Fibroblast of upper back skin (primary cell): ENCODE measurements around the gene FBXO30.

ENCODE experiments used
- DNase-seq: peaks from one replicate; pipeline ENCODE4 v3.0.0-alpha.2; 2013

FBXO30 gene

DNA sequence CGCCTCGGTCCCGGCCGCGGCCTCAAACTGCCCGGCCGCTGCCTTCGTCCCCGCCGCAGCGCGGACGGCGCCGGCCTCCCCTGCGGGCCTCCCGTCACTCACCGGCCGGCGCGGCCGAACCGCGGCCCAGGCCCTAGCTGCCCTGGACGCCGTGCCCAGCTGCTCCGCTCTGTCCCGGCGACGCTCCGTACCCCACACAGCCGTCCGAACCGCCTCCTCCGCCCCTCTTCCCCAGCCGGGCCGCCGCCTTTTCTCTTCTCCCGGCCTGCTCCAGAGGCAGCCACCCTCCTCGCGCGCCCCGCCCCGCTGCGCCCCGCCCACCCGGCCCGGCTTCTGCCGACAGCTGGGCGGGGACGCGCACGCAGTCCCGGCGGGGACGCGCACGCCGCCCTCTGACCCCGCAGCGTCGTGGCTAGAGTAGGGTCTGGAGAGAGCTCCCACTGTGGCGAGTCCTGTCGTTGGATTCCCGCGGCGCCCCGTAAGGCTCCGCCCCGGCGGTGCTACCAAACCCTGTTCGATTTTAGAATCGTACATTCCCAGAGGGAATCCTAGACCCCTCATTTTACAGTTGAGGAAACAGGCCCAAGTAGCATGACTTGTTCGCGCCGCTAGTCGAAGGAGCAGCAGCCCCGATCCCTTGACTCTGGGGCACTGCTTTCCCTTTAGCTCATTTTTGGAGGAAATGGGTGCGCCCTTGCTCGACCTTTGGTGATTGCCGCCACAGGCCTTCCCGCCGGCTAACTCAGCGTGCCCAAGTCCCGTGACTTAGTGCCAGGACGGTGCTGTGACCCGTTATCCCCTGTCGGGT lies at the start of gene FBXO30:
Gene FBXO30 (minus strand): TSS at position 295 of the 808 bp plus-strand sequence. CDS start 8,390 bp downstream, outside the sequence.
- peak; percentile 86 for DNase-seq

GRCh38 chr6:145863988-145864616 lies 49.5 kb upstream of the FBXO30 start:
- DNase-seq = no peak

GRCh38 chr6:145863366-145863765 lies 48.8 kb upstream of the FBXO30 start:
- no peak for DNase-seq

DNA sequence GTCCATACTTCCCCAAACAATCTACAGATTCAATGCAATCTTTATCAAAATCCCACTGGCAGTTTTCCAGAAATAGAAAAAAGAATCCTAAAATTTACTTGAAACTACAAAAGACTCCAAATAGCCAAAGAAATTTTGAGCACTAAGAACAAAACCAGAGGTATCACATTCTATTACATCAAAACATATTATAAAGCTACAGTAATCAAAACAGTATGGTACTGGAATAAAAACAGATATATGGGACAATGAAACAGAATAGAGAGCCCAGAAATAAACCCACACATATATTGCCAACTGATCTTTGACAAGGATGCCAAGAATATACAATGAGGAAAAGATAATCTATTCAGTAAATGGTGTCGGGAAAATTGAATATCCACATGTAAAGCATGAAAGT lies 46.0 kb upstream of the FBXO30 start:
- DNase-seq = no peak

DNA sequence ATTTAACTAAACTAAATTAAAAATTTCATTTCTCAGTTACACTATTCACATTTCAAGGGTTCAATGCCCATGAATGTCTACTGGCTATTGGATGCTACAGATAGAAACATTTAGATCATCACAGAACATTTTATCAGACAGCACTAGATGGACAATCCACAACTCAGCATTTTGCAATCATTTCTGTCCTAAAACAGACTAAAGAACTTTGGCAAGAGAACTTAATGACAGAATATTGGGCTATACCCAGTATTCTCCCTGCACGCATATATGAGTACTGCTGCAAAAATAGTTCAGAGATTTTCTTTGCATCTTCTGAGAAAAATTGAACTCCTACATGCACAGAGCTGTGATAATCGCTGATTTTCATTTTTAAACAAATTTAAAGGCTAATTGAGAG lies 36.1 kb upstream of the FBXO30 start:
- no peak for DNase-seq

DNA sequence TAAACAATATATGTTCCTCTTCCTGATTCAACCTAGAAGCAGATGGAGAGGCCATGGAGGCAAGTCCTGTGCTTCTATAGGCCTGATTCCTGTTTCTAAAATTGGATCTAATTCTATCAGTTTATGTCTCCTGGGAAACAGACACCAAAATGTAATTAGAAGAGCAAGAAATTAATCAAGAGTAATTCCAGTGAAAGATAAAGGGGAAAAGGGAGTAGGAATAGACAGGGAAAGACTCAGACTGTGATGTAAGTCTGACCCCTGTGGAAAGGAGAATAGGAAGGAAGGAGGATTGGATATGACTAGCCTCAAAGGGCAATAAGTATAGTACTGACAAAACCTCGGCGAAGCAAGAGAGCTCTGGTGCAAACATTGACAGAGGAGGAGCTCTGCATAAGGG lies 33.9 kb upstream of the FBXO30 start:
- no peak for DNase-seq

- DNase-seq = no peak
Observed at GRCh38 chr6:145845557-145845956, 31.0 kb upstream of the FBXO30 start.

- peak; percentile 51 for DNase-seq
Observed at GRCh38 chr6:145844933-145845540, 30.4 kb upstream of the FBXO30 start.

- DNase-seq = no peak
Observed at GRCh38 chr6:145842693-145843546, 28.3 kb upstream of the FBXO30 start.

DNA sequence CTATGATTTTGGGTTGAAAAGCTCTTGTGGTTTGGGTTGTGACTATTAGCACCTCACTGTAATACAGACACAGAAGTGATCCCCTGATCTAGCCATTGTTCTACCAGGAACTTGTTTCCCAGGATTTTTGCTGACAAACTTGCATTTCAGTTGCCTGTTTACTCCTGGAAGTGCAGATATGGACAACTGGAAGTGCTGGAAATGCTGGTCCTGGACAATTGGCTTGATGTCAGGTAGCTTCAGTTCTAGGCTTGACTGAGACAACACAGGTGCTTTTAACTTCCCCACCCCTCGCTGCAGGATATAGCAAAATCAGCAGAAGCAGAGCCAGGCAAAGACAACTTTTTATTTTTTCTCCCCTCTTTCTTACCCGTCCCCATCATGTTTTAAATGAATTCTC lies 27.1 kb upstream of the FBXO30 start:
- DNase-seq = no peak

DNA sequence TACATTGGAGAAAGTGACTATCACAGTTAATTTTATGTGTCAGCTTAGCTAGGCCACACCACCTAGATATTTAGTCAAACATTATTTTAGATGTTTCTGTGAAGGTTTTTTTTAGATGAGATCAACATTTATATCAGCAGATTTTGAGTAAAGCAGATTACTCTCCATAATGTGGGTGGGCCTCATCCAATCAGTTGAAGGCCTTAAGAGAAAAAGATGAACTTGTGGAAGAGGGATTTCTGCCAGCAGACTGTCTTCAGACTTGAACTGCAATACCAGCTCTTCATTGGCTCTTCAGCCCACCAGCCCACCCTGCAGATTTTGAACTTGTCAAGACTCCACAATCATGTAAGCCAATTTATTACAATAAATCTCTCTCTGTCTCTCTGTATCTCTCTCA lies 25.1 kb upstream of the FBXO30 start:
- DNase-seq = no peak

DNA sequence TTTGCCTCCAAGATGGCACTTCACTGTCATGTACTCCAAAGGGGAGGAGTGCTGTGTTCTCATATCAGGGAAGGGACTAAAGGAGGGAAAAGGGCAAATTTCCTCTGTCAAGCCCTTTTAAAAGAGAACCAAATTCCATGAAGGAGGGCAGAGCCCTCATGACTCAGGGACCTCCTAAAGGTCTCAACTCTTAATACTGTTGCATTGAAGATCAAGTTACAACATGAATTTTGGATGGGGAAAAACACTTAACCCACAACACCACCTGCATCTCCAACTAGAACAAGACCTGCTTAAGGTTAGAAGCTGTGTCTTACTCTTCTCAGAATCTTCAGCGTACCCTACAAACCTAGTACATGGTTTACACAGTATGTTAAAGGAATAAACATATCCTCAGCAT lies 23.7 kb upstream of the FBXO30 start:
- DNase-seq = no peak

DNA sequence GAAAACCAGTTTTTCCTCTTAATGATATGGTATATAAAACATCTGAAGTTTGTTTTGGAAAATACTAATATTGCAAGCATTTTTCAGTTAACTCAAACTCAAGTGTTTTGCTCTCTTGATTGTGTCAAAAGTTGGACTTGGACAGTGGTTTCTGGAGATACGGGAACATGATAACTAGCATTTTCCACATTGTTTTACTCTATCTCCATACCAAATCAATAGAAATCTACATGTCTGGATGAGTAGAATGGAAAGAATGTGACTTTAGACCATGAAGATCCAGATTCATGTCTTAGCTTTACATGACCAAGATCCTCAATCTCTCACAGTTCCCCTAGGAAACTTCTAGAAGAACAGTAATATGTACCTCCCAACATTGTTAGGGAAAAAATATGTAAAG lies 22.2 kb upstream of the FBXO30 start:
- DNase-seq = peak; percentile 34

DNA sequence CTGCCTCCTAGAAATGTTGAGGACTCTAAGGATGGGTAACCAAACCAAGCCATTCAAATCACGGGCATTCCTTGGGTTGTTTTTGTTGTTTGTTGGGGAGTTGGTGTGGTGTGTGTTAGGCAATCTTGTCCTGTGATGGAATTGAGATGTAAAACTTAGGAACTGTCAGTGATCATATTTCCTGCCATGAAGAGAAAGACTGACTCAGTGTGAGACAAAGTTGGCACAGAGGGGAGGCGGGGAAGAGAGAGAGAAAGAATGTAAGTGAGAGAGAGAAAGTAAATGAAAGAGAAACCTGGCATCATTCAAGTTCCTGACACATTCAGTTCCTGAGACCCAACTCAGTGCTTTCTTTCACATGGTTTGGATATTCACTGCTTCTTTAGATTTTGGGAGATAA lies 21.6 kb upstream of the FBXO30 start:
- DNase-seq = peak; percentile 57

DNA sequence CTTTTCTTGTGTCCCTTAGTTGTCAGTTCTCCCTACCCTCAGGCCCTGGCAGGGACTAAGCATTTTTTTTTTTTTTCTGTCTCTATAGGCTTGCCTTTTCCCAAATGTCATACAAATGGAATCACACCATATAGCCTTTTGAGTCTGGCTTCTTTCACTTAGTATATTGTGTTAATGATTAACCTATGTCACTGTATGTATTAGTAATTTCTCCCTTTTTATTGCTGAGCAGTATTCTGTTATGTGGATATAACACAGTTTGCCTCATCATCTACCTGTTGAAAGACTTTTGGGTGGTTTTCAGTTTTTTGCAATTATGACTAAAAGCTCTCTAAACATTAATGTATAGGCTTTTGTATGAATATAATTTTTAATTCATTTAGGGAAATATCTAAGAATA lies 16.0 kb upstream of the FBXO30 start:
- DNase-seq = no peak

DNA sequence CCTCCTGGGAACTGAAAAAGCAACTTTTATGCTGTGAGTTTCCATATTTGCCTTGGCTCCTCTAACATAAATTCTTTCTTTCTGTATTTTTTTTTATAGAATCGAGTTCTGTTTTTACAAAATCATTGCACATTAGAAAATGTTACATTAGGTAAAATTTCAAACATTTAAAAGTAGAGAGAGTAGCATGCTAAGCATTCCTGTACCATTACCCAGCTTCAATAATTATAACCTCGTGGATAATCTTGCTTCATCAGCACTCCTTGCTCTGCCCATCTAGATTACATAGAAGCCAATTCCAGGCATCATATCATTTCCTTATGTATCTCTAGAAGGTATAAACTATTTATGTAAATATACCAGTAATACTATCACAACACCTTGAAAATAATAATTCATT lies 15.4 kb upstream of the FBXO30 start:
- peak; percentile 31 for DNase-seq

DNA sequence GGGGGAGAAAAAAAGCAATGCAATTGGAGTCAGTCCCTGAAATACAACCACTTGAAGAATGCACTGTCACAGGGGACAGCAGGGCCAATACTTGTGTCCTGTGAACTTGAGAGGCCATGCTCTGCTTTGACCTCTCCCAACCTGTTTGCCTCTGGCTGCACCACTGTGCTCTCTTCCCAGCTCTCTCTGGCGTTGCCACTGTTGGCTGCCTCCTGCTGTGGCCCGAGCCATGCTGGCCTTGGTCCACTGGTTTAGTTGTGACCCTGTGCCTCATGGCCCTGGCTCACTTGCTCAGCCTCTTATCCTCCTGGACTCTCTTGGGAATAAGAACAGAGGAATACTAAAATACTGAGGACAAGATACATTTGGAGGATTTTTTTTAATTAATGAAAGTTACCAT lies 14.5 kb upstream of the FBXO30 start:
- no peak for DNase-seq

DNA sequence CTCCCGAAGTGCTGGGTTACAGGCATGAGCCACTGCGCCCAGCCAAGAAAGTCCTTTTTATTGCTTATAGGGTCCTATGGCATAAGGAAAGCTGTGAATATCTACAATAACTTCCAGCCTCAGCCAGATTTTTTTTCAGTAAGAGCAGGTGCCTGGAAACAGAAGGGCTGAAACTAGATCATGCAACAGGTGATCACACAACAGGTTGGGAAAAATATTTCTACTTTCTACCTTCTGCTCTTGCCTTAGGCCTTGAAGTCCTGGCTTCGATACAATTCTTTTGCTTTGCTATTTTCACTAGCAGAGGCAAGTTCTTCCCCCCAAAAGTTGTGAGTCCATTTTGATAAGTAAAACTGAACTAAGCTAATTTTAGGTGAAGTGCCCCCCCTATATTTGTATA lies 9.7 kb upstream of the FBXO30 start:
- no peak for DNase-seq

GRCh38 chr6:145823328-145823944 lies 8.8 kb upstream of the FBXO30 start:
- no peak for DNase-seq

DNA sequence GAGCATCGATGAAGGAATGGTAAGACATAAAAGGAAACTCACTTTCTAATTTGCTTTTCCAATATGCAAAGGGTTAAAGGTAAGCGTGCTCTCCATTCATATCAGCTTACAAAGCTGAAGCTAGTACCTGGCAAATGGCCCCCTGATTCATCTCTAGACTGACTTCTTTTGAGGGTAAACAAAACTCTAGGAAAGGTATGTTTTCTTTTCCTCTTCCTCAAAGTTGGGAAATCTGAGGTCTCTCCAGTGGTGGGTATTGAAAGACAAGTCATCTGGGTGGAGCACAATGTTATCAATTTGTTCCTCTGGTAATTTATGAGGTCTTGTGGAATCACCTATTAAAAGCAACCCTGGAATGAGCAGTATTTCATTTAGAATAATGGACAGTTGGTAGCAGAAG lies 7.9 kb upstream of the FBXO30 start:
- DNase-seq = no peak

GRCh38 chr6:145819994-145820393 lies 5.4 kb upstream of the FBXO30 start:
- no peak for DNase-seq

DNA sequence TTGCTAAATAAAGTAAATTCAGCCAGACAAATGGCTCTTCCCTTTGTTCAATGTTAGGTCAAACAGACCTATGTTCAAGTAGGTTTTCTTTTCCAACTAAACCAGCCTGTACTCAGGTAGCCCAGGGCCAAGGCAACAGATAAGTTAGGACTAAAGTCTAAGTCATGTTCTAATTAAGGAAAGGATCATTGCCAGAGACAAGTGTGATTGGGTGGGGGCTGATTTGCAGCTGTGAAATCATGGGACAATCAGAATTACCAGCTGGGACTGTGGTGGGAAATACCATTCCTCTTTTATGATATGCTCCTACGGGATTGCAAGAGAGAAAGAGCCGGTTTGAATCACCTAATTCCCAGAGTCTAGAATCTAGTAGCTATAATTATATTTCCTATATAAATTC lies 4.2 kb upstream of the FBXO30 start:
- DNase-seq = no peak

GRCh38 chr6:145816392-145816791 lies 1.8 kb upstream of the FBXO30 start:
- DNase-seq = no peak
